T-helper 9 cell (primary cell): ENCODE results near the gene TTC4.

ENCODE experiments used
- DNase-seq: peaks from one replicate; pipeline ENCODE4 v3.0.0-alpha.2; 2020

Gene TTC4

DNA sequence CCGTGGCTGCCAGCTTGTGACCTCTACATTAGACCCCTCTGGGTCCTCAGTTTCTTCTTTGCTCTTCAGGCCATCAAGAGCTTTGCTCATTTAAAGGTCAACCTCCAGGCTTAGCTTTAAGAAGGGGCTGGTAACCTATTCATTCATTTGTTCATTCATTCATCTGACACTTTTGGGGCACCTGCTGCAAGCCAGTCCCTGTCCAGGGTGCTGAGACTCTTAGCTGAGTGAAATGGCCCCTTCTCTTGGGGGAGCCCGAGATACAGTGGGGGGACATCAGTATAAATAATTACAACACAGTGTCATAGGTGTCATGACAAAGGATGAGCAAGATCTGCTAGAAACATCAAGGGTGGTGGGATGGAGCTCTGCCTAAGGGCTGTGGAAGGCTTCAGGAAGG lies 10.5 kb upstream of the TTC4 start:
- DNase-seq, result no peak

DNA sequence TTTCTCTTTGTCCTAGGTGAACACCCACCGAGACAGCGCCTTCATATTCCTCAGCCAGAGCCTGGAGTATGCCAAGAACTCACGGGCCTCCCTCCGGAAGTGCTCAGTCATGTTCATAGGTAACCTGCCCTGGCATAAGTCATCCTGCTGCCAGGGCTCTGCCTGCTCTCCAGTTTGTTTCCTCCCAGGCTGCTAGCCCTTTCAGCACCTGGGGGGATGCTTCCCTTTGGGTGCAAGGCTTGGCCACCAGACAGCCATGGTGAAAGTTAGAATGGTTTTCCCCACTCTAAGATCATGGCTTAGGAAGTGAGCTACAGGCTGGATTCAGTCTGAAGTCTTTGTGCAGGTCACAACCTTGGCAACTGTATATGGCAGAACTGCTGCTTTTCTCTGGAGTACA lies 9.2 kb upstream of the TTC4 start:
- DNase-seq, result no peak

DNA sequence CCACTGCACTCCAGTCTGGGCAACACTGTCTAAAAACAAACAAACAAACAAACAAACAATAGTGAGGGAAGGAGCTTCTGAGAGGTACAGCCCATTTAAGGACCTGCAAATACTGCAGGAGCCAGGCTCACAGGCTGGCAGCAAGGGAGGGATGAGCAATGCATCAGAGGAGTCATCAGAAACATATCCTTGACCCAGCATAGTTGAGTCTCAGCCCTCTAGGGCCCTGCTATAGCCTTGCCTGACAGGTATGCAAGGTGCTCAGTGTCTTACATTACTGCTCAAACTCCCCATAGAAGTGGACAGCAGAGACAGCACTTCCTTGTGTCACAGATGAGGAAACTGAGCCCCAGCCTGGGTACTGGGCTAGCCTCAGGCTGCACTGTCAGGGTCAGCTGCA lies 7.3 kb upstream of the TTC4 start:
- no peak for DNase-seq

DNA sequence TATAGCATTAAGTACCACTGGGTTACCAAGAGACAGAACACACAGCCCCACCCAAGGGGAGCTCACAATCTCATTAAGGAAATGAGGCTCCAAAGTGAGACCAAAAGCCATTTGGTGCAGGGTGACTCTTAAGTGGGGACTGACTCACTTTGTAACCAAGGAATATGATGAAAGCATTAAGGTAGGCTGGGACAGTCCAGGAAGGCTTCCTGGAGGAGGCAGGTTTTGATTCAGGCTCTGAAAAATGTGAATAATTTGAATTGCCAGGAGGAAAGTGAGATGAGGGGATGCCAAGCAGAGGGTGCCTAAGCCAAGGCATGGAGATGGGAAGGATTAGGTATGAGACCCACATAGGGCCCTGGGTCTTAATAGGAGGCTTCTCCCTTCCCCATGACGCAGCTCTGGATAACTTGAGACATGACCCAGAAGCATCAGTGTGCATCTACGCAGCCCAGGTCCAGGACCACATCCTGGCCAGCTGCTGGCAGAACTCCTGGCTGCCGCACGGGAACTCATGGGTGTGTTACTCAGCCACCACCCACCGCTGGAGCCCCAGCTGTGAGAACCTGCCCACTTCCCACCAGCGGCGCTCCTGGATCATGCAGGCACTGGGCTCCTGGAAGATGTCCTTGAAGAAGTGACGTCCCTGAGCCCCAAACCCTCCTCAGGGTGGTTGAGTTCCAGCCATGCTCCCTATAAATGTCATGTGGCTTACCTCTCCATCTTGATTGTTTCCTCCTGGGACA lies 5.9 kb upstream of the TTC4 start:
- no peak for DNase-seq

DNA sequence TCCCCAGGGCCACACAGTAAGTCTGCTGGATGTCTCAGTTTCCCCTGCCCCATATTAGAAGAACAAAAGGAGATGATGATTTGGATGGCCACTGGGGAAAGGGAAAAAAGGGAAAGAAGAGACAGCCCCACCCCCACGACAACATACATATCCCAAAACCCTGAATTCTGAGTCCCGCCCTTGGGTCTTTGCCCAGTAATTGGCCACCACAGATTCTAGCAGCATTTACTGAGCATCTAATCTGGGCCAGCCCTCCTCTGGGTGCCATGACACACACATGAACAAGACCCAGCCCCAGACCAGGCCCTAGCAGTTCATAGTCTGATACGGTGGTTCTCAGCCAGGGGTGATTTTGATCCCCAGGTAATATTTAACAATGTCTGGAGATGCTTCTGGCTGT lies 5.2 kb upstream of the TTC4 start:
- DNase-seq, result no peak

DNA sequence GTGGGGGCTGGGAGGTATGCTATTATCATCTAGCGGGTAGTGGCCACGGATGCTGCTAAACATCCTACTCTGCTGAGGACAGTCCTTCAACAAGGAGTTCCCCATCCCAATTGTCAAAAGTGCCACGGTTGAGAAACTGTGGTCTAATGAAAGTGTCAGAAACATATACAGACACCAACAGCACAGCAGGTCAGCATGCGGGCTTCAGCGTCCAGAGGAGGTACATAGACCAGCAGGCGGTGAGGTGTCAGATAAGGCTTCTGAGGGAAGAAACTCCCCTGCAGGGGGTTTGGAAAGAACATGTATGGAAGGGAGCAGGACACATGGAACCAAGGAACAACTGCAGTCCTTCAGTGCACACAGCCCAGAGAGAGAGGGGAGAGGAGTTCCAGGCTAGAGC lies 4.8 kb upstream of the TTC4 start:
- no peak for DNase-seq

DNA sequence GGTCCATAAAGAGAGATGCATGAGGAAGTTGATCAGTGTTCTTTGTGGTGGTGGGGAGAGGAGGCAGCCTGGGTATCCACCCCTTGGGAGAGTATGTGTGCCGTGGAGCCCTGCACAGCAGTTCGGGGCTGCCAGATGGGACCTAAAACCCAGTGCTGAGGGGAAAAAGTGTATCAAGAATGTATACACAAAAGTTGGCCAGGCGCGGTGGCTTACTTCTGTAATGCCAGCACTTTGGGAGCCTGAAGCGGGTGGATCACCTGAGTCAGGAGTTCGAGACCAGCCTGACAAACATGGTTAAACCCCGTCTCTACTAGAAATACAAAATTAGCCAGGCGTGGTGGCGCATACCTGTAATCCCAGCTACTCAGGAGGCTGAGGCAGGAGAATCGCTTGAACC lies 4.1 kb upstream of the TTC4 start:
- DNase-seq, result no peak

DNA sequence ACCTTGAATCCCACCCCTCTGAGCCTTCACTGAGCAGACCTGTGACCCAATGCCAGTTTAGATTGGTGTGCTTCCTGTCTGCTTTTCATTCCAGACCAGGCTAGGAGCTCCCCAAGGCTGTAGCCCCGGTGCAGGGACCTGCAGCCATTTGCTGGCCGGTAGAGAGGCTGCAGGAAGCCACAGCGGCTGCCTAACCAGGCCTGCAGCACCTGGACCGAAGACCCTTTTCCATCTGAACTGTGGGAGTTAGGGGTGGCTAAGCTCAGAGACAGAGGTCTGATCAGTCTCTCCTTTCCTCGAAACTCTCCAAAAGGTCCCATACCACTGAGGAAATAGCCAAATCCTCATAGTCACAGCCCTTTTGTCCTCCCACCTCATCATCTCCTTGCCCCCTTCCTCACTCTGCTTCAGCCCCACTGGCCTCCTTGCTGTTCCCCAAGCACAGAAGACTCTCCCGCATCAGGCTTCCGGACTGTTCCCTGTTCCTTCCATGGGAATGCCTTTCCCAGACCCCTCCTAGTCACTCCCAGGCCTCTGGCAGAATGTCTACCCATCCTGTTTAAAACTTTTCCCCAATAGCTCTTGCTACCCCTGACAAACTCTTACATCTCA lies 674 bp upstream of the TTC4 start:
- no peak for DNase-seq

DNA sequence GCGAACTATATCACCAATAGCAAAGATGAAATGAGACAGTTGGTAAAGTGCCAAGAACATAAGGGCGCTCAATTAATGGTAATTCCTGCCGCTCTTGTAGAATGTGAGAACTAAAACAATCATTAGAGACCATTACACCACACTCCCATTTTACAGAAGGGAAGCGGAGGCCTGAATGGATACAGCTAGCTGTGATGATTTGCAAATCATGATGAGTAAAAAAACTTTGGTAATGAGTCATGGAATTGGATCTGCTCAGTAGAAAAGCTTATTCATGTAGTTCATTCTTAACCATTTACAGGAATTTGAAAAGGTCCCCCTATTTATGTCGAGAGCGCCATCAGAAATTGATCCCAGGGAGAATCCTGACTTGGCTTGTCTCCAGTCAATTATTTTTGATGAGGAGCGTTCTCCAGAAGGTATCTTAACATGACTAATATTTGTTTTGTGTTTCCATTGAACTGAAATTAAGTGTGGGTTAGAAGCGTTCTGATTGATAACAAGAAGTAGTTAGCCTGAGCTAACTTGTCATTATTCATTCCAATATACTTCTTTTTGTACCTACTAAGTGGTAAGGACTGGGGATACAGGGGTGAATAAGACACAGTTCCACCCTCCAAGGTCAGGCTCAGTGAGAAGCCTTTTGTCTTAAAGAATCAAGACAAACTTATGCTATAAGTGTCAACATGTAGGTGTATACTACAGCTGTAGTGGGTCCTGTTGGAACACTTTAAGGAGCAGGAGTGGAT lies 812 bp downstream of the TTC4 start:
- DNase-seq, result no peak

DNA sequence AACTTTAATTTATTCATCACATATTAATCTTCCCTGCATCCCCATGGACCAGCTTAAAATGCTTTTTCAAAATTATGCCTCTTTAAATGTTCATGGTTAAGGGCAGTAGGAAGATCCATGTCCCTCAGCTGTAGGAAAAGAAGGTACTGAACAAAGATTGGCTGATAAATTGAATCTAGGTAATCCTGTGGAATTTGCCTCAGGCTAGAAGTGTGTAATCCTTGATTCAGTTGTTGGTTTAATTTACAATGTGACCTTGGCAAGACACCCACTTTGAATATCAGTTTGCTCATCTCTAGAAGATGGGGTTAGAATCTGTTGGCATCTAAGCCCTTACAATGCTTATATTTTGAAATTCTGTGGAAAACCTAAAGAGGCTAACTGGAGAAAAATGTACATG lies 6.1 kb downstream of the TTC4 start:
- no peak for DNase-seq

DNA sequence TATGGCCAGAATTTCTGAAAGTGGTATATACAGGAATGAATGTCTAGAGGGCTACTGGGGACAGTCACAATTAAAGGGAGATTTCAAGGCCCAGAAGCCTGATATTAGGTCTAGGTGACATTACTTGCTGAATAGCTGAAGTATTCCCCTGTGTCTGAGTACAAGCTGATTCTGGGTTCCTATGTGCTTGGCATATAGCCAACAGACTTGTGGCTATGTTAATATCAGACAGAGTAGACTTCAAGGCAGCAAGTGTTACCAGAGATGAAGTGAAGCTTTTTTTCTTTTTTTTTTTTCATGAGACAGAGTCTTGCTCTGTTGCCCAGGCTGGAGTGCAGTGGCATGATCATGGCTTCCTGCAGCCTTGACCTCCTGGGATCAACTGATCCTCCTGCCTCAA lies 8.3 kb downstream of the TTC4 start:
- DNase-seq, result no peak

DNA sequence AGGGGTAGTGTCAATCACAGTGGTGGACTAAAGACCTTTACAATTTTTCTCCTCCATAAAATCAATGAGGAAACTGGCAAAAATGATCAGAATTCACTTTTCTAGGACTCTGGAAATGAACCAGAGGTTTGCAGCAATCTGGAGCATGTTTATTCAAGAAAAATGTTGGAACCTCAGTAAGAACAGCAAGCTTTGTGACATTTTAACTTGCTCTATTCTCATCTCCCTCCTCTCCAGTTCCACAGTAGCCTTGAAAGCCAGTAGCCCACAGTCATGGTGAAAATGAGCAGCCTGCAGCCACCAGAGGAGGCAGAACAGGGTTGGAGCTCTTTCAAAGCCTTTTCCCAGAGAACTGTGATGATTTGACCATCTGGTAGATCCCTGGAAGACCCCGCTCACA lies 9.1 kb downstream of the TTC4 start:
- DNase-seq, result no peak

DNA sequence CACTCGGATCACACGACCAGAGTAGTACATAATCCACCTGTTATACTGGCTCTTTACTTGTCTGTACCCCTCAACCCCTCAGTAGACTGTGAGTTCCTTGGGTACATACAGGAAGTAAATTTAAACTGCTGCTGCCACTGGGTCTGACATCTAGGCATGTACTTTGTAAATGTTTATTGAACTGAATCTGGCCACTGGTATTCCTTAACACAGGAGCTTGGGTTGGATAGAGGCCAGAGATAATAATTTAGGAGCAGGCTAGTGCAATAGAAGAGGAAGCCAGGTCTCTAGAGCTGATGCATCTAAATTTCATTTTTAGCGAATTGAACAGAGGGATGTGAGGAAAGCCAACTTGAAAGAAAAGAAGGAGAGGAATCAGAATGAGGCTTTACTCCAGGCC lies 12.4 kb downstream of the TTC4 start:
- DNase-seq, result no peak

DNA sequence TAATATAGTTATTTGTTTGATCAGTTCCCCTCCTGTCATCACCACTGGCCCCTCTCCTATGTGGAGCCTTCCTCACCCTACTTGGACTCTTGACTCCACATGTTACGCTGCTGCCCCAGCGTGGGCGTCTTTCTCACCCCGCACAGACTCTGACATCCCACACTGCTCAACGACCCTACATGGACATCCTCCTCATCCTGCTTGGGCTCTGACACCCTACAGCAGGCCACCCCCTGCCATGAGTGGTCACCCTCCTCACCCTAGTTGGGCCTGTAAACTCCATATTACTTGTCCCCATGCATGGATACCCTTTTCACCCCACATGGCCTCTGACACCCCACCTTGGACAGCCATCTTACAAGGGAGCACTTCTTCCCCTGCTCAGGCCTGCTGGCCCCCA lies 21.0 kb downstream of the TTC4 start:
- DNase-seq, result no peak

DNA sequence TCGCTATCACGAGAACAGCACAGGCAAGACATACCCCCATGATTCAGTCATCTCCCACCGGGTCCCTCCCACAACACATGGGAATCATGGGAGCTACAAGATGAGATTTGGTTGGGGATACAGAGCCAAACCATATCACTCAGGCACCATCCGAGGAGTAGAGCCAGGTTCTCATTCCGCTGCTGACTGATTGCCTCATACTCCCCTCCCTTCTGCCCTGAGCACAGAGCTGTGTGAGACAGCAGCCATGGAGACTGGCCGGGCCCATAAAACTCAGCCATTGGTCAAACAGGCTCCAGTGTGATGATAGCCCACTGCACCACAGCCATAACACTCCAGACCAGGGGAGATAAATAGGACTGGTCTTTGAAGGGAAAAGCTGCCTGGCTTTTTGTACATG lies 22.6 kb downstream of the TTC4 start:
- DNase-seq, result no peak

DNA sequence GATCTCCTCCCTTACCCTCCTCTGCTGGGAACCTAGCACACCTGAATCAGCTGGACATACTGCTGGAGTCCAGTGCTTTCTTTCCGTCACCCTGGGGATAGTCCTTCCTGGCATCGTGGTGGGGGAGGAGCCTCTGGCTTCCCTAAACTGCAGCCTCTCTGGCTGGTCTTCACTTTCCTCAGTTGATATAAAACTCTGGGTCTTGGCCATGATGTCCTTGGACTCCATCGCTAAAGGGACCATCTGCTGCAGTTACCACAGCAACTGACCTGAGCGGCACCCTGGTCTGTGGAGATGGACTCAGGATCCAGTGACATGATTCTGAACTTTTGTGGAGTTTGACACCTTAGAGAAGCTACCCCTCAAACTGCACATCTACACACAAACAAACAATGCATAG lies 25.9 kb downstream of the TTC4 start:
- no peak for DNase-seq

DNA sequence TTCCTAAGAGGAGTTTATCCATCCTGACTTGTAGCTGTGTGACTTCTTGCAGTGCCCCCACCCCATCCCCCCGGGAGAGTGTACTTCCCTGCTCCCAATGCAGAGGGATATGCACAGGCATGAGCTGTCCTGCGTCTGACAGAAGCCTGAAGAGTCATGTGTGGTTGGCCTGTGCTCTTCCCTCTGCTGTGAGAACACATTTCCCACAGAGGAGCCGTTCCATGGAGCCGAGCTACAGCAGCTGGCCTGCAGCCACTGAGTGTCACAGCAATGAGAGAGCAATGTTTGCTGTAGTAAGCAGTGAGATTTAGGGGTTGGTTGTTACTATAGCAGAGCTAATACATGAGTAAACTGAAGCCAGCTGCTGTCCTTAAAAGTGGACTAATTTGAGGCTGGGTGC lies 26.6 kb downstream of the TTC4 start:
- DNase-seq, result no peak

DNA sequence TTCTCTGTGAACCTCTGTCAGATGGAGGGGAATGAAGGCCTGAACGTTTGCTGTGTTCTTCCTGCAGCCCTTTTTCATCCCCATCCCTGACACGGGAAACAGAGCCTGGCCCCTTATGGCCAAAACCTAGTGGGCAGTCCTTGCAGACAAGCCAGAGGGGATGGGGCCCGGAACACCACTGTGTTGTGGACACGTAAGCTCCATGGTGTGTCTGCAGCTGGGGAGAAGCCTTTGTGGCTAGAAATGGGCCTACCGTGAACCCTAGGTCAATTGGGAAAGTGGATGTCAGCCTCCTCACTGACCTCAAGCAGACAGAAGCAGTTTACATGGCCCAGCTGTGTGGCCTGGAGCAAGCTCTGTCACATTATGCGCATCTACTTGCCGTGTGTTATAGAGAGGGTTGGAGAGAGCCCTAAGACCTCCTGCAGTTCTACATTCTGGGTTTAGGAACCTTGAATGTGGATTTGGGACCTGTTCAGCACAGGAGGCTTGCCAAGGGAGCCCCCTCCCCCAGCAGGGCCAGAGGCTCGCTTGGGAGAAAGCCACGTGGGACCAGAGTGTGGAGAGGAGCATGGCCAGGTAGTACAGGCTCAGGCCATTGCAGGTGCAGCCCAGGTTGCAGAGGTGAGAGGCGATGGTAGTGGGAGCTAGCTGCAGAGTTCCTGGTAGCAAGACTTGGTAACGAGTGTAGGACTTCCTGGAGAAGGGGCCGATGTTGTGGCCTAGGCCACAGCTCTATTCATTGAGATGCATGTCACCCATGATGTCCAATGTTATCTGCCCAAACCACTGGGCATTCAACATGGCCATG lies 28.0 kb downstream of the TTC4 start:
- no peak for DNase-seq

DNA sequence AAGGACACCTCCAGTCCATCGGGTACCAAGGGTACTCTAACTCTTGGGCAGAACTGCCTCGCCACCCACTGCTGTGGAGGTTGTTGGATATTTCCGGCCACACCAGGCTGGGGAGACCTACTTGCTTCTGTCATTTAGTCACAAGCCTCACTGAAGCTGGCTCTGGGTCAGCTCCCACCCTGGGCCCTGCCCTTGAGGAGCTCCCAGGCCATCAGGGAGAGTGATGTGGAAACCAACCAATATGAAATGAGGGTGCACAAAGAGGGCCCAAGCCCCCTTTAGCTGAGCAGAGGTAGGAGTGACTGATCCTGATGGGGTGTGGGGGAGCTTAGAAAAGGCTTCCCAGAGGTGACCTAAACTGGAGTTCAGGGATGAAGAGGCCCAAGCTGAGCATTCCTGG lies 29.0 kb downstream of the TTC4 start:
- DNase-seq, result no peak

DNA sequence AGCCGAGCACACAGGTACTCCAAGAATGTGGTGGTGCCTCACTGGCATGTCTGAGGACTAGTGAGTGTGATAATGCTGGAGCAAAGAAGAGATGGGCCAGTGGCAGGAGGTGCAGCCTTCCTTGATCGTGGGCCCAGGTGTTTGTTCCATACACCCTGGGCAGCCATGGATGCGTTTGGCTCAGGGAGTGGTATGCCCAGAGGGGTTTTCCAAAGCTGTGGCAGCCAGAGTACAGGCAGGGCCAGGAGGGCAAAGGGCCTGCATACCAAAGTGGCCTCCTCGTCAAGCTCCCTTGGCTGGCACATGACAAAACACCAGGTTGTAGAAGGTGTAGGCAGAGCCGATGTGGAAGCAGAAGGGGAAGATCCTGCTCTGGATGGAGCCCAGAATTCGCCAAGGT lies 29.6 kb downstream of the TTC4 start:
- no peak for DNase-seq

DNA sequence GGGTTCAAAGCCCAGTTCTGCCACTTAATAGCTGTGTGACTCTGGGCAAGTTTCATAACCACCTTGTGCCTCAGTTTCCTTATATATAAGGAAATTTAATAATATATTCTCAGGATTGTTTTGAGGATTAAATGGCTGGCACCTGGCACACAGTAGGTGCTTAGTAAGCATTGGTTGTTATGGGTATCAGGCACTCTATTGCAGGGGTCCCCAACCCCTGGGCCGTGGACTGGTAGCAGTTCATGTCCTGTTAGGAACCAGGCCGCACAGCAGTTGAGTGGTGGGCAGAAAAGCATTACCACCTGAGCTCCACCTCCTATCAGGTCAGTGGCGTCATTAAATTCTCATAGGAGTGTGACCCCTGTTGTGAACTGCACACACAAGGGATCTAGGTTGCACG lies 30.2 kb downstream of the TTC4 start:
- no peak for DNase-seq

DNA sequence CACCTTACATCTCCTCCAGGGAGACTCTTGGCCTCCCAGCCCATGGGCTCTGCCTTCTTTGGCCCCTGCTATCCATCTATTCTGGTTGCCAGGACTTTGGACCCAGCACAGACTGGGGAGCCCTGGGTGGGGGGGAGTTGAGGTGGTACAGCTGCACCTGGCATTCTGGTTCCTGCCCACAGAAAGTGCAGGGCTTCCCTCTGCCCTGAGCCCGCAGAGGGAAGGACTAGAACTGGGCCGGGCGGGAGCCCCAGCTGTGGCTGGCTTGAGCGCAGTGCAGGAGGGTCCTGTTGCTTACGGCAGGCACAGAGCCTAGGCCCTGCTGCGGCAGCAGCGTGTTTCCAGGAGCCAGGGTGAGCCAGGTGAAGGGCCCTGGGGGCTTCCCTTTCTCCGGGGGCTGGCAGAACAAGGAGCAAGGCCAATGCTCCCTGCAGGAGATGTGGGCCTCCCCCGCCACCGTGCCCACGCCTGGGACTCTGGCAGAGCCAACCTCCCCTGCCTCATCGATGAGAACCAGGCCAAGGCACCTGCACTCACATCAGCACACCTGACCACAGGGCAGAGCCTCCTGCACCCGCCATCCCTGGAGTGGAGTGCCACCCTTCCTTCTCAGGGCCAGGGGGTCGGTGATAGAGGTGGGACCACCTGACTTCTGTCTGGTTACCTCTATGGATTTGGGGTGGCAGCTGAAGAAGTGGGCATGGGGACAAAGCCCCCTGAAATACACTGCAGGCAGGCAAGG lies 32.6 kb downstream of the TTC4 start:
- no peak for DNase-seq

DNA sequence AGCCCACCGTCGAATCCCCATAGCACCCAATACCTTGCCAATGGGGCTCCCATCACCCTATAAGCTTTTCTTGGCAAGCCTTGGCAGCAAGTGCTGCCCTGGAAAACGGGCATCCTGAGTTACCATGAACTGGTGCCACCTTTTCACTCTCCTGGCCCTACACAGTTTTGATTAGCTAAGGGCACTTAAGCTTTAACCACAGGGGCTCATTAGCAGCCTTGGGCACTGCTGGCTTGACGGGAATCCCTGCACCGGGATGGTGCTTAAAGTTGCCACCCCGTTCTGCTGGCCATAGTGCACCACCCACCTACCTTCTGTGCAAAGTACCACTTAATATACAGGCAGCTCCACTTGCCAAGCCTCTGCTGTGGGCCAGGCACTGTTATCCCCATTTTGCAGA lies 34.9 kb downstream of the TTC4 start:
- DNase-seq, result no peak
